Adrenal gland (tissue), 5 donors: ENCODE measurements around the gene ASB13.

Experiments used
- POLR2A ChIP-seq, 2 donors: fragments of 450-650 bp; IDR thresholded peaks; one replicate each; pipeline ENCODE4 v1.6.1; 2017; ENCODE audit warnings: antibody characterized with exemption in 2 of 2, mild to moderate bottlenecking in 2 of 2, moderate library complexity in 1 of 2
- TF ChIP-seq, protein P1 (sequence below), 6 experiments: fragments of 450-650 bp in 4 of 6; fragments of 200-600 bp in 2 of 6; sonication (generic) in 1 of 6; IDR thresholded peaks; 1 replicate in 5 of 6; 2 replicates in 1 of 6; pipeline versions ENCODE4 v1.5.1 to v1.8.0; 2016 to 2021; ENCODE audit warnings: antibody characterized with exemption in 6 of 6, mild to moderate bottlenecking in 2 of 6, moderate library complexity in 1 of 6
- donor health status: DM: no; HTN: no; CAD: no.

DNA sequence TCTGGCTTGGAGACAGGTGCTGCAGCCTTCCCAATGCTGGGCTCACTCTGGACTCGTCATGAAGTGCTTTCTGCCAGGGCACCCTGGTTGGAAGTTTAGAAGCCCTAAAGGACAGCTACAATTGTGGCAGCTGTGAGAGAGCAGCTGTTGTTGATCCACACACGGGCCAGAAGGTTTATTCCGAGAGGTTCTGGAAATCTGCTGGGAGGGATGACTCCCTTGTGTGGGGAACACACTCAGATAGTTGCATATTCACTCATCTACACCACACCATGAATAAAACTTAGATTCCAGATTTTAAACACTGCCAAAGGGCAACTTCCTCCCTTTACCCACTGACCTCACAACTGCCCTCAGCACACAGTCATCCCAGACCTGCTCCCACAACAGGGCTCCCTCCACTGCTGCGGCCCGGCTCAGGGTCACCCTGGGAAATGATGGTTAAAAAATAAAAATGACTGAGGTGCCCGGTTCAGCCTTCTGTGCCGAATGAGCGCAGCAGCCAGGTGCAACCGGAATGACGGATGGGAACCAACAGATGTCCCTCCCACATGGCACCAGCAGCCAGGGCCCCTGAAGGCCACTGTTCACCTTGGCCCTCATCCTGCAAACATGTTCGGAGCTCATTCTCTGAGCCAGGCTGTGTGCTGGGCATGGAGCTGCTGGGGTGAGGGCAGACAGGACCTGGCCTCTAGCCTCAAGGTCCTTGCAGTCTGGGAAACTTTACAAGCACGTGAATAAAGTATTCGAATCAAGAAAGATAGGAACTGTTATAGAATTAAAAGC lies 40.2 kb downstream of the ASB13 start:
- TF ChIP-seq, protein P1, sequence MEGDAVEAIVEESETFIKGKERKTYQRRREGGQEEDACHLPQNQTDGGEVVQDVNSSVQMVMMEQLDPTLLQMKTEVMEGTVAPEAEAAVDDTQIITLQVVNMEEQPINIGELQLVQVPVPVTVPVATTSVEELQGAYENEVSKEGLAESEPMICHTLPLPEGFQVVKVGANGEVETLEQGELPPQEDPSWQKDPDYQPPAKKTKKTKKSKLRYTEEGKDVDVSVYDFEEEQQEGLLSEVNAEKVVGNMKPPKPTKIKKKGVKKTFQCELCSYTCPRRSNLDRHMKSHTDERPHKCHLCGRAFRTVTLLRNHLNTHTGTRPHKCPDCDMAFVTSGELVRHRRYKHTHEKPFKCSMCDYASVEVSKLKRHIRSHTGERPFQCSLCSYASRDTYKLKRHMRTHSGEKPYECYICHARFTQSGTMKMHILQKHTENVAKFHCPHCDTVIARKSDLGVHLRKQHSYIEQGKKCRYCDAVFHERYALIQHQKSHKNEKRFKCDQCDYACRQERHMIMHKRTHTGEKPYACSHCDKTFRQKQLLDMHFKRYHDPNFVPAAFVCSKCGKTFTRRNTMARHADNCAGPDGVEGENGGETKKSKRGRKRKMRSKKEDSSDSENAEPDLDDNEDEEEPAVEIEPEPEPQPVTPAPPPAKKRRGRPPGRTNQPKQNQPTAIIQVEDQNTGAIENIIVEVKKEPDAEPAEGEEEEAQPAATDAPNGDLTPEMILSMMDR (IDR thresholded peaks at IDR 0.05): no peak
- no peak for TF ChIP-seq POLR2A (IDR thresholded peaks at IDR 0.05)
